HEK293T (cell line): Measurements from ENCODE around the gene JRKL.

Source experiments
- BHLHE40 ChIP-seq: fragments of 450-650 bp; IDR thresholded peaks from 2 replicates; pipeline ENCODE4 v1.6.1; 2016; ENCODE audit warnings: mild to moderate bottlenecking, moderate library complexity, borderline replicate concordance
- ELF4 ChIP-seq: fragments of 450-650 bp; IDR thresholded peaks from 2 replicates; pipeline ENCODE4 v1.6.1; 2017; ENCODE audit warnings: antibody characterized with exemption
- LEF1 ChIP-seq: fragments of 450-650 bp; IDR thresholded peaks from 2 replicates; pipeline ENCODE4 v1.6.1; 2017; ENCODE audit warnings: mild to moderate bottlenecking, borderline replicate concordance
- NFRKB ChIP-seq: fragments of 450-650 bp; IDR thresholded peaks from 2 replicates; pipeline ENCODE4 v1.6.1; 2016; ENCODE audit warnings: mild to moderate bottlenecking, moderate library complexity
- PKNOX1 ChIP-seq: fragments of 450-650 bp; IDR thresholded peaks from 2 replicates; pipeline ENCODE4 v1.6.1; 2016
- SP1 ChIP-seq: fragments of 450-650 bp; IDR thresholded peaks from 2 replicates; pipeline ENCODE4 v1.6.1; 2017
- SUZ12 ChIP-seq: fragments of 450-650 bp; IDR thresholded peaks from 2 replicates; pipeline ENCODE4 v1.6.1; 2016; ENCODE audit warnings: mild to moderate bottlenecking
- TARDBP ChIP-seq: fragments of 450-650 bp; IDR thresholded peaks from 2 replicates; pipeline ENCODE4 v1.6.1; 2016
- ZNF384 ChIP-seq: fragments of 450-650 bp; IDR thresholded peaks from 2 replicates; pipeline ENCODE4 v1.6.1; 2016

DNA sequence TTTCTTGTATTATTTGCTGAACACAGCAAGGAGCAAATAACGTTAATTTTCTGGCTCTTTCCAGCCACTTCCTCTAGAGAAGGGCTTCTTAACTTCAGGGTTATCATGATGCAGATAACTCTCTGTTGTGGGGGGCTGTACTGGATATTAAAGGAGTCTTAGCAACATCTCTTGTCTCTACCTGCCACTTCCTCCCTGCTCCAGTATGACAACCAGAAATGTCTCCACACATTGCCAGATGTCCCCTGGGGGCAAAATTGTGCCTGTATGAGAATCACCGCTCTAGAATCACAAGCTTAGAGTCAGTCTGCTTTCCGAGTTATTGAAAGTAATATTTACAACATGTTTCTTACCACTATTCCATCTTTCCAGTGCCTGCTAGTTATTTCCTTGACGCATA lies 6.8 kb downstream of the JRKL start:
- TF ChIP-seq SUZ12 (no peak), ELF4 (no peak), ZNF384 (no peak), LEF1 (no peak), BHLHE40 (no peak), NFRKB (no peak), PKNOX1 (no peak), SP1 (no peak), TARDBP (no peak)
